ENCODE results near the gene USP13. TPM values are rescaled to one million over a fixed set of nuclear protein-coding genes. Genes with fewer than 3 reads are reported as not detected.

Gene USP13
- total and polyA plus RNA-seq, 2 experiments from 2014 or later: 9.6 to 22.7 TPM

DNA sequence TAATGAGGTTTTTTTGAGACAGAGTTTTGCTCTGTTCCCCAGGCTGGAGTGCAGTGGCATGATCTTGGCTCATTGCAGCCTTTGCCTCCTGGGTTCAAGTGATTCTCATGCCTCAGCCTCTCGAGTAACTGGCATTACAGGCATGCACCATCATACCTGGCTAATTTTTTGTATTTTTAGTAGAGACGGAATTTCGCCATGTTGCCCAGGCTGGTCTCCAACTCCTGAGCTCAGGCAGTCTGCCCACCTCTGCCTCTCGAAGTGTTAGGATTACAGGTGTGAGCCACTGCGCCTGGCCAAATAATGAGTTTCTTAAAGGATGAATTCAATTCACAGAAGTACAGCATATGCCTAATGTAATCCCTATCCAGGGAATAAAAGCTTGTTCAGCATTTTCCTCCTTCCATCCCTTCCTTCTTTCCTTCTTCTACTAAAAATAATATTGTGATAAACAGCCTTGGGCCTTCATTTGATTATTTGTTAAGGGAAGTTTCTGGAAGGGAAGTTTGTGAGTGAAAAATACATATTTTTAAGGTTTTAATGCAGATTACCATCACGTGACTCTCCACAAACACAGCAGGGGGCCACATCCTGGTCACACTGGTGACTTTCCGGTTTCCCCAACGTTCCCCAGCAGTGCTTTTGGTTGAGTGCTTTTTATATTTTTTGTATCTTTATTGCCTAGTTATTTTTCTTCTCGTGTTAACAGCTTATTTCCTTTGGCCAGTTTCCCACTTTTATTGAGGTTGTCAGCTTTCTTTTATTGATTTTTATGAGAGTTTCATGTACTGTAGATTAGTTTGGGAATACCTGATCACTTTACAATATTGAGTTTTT lies 116.8 kb downstream of the USP13 start (continued):
- TF ChIP-seq, protein P1, sequence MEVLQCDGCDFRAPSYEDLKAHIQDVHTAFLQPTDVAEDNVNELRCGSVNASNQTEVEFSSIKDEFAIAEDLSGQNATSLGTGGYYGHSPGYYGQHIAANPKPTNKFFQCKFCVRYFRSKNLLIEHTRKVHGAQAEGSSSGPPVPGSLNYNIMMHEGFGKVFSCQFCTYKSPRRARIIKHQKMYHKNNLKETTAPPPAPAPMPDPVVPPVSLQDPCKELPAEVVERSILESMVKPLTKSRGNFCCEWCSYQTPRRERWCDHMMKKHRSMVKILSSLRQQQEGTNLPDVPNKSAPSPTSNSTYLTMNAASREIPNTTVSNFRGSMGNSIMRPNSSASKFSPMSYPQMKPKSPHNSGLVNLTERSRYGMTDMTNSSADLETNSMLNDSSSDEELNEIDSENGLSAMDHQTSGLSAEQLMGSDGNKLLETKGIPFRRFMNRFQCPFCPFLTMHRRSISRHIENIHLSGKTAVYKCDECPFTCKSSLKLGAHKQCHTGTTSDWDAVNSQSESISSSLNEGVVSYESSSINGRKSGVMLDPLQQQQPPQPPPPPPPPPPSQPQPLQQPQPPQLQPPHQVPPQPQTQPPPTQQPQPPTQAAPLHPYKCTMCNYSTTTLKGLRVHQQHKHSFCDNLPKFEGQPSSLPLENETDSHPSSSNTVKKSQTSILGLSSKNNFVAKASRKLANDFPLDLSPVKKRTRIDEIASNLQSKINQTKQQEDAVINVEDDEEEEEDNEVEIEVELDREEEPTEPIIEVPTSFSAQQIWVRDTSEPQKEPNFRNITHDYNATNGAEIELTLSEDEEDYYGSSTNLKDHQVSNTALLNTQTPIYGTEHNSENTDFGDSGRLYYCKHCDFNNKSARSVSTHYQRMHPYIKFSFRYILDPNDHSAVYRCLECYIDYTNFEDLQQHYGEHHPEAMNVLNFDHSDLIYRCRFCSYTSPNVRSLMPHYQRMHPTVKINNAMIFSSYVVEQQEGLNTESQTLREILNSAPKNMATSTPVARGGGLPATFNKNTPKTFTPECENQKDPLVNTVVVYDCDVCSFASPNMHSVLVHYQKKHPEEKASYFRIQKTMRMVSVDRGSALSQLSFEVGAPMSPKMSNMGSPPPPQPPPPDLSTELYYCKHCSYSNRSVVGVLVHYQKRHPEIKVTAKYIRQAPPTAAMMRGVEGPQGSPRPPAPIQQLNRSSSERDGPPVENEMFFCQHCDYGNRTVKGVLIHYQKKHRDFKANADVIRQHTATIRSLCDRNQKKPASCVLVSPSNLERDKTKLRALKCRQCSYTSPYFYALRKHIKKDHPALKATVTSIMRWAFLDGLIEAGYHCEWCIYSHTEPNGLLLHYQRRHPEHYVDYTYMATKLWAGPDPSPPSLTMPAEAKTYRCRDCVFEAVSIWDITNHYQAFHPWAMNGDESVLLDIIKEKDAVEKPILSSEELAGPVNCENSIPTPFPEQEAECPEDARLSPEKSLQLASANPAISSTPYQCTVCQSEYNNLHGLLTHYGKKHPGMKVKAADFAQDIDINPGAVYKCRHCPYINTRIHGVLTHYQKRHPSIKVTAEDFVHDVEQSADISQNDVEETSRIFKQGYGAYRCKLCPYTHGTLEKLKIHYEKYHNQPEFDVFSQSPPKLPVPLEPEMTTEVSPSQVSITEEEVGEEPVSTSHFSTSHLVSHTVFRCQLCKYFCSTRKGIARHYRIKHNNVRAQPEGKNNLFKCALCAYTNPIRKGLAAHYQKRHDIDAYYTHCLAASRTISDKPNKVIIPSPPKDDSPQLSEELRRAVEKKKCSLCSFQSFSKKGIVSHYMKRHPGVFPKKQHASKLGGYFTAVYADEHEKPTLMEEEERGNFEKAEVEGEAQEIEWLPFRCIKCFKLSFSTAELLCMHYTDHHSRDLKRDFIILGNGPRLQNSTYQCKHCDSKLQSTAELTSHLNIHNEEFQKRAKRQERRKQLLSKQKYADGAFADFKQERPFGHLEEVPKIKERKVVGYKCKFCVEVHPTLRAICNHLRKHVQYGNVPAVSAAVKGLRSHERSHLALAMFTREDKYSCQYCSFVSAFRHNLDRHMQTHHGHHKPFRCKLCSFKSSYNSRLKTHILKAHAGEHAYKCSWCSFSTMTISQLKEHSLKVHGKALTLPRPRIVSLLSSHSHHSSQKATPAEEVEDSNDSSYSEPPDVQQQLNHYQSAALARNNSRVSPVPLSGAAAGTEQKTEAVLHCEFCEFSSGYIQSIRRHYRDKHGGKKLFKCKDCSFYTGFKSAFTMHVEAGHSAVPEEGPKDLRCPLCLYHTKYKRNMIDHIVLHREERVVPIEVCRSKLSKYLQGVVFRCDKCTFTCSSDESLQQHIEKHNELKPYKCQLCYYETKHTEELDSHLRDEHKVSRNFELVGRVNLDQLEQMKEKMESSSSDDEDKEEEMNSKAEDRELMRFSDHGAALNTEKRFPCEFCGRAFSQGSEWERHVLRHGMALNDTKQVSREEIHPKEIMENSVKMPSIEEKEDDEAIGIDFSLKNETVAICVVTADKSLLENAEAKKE (CRISPR knock-in tag; IDR thresholded peaks at IDR 0.05): no peak
- TF ChIP-seq ZNF331 (CRISPR knock-in tag; IDR thresholded peaks at IDR 0.05; ENCODE audit: low read depth) (no peak), ZNF114 (CRISPR knock-in tag; IDR thresholded peaks at IDR 0.05) (no peak), STAT1 (IDR thresholded peaks at IDR 0.05; ENCODE audit: unreplicated experiment) (no peak), POLR2AphosphoS5 (IDR thresholded peaks at IDR 0.05; ENCODE audit: low read depth) (no peak), EZH2phosphoT487 (IDR thresholded peaks at IDR 0.05; ENCODE audit: unreplicated experiment) (no peak)
- TF ChIP-seq, protein P2, sequence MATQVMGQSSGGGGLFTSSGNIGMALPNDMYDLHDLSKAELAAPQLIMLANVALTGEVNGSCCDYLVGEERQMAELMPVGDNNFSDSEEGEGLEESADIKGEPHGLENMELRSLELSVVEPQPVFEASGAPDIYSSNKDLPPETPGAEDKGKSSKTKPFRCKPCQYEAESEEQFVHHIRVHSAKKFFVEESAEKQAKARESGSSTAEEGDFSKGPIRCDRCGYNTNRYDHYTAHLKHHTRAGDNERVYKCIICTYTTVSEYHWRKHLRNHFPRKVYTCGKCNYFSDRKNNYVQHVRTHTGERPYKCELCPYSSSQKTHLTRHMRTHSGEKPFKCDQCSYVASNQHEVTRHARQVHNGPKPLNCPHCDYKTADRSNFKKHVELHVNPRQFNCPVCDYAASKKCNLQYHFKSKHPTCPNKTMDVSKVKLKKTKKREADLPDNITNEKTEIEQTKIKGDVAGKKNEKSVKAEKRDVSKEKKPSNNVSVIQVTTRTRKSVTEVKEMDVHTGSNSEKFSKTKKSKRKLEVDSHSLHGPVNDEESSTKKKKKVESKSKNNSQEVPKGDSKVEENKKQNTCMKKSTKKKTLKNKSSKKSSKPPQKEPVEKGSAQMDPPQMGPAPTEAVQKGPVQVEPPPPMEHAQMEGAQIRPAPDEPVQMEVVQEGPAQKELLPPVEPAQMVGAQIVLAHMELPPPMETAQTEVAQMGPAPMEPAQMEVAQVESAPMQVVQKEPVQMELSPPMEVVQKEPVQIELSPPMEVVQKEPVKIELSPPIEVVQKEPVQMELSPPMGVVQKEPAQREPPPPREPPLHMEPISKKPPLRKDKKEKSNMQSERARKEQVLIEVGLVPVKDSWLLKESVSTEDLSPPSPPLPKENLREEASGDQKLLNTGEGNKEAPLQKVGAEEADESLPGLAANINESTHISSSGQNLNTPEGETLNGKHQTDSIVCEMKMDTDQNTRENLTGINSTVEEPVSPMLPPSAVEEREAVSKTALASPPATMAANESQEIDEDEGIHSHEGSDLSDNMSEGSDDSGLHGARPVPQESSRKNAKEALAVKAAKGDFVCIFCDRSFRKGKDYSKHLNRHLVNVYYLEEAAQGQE (IDR thresholded peaks at IDR 0.05; ENCODE audit: unreplicated experiment): no peak
